Measurements from ENCODE around the gene PADI4.
A peak's percentile ranks its signal among the peaks of the same experiment; 100 is the strongest.
"Not testable (repeated sequence)": the region's sequence is repeated elsewhere in the genome, so short reads cannot be mapped to it uniquely, and the experiment has no call there.

The PADI4 gene

DNA sequence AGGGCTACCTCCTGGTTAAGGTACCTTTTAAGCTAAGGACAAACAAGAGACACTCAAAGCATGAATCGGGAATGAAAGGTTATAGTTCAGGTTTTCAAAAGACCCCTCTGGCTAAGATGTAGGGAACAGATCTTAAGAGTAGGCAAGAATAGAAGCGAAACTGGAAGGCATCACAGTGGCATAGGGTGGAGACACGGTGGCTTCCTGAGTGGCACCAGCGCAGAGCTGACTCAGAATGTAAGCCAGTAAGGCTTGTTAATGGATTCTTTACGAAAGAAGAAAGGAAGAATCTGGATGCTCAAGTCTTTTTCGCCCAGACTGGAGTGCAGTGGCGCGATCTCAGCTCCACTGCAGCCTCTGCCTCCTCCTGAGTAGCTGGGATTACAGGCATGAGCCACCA is 85.2 kb downstream of the PADI4 start:
- no peak for DNase-seq (ENCODE audit: low spot score)

DNA sequence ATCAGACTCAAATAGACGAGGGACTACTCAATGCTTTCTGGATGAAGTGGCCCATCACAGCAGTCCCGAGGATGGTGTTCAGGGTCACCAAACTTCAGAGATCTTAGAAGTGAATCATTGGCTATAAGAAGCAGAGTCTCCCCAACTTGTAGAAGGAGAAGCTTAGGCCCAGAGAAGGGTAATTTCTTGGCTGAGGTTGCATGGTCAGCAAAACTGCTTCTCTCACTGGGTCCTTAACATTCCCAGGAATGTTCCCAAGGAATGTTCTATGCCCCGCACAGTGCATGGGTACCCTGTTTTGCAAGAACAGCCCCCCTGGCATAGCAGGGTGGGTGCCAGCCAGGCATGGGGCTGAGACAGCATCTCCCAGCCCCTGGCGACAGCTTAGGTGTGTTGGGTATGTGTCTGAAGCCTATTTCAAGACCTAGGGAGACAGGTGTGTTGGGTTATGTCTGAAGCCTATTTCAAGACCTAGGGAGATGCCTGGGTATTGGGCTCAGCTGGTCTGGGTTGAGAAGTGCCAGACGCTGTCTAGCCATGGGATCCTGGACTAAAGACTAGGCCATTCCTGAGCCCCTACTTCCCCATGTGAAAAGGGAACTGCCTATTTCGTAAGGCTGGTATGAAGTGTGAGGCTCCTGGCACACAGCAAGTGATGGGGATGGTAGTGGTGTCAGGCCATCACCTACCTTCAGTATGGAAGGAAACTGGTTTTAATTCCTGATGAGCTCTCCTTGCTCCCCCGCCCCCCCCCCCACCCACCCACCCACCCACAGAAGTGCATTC is 90.1 kb downstream of the PADI4 start:
- no peak for DNase-seq (ENCODE audit: low spot score)

DNA sequence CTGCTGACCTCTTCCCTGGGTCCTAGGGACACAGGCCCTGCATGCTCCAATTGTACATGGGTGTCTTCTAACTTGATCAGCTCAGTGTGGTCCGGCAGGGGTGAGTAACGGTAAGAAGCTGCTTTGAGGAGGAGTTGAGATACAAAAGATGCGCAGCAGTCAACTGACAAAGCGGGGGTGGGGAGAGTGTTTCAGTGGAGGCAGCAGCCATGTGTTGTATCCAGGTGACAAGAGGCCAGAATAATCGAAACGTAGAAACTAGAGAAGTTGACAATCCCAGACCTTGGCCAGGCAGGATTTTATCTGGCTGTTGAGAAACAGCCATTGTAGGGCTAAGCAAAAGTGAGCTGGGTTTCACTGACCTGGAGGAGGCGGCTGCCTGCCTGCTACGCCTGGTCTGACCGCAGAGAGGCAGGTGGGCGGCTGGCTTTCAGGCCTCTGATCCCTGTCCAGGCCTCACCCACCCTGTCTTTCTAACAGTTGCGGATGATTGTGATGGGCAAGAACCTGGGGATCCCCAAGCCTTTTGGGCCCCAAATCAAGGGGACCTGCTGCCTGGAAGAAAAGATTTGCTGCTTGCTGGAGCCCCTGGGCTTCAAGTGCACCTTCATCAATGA is 92.8 kb downstream of the PADI4 start:
- no peak for DNase-seq (ENCODE audit: low spot score)

DNA sequence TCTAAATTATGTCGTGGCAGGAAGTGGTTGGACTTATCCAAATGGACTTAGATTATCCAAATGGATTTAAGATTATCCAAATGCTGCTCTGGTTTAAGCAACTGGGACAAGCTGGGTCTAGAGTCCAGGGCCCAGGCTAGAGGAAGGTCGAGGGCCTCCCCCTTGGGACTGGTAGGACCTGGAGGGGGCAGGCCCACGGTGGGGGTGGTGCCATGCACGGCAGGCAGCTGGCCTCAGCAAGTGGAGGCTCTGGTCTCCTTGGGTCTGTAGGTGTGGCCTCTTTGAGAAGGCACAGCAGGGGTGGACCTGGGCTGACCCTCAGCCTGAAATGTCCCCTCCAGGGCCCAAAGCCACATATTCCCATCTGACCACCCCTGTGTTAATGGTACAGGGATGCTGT is 93.8 kb downstream of the PADI4 start:
- no peak for DNase-seq (ENCODE audit: low spot score)

DNA sequence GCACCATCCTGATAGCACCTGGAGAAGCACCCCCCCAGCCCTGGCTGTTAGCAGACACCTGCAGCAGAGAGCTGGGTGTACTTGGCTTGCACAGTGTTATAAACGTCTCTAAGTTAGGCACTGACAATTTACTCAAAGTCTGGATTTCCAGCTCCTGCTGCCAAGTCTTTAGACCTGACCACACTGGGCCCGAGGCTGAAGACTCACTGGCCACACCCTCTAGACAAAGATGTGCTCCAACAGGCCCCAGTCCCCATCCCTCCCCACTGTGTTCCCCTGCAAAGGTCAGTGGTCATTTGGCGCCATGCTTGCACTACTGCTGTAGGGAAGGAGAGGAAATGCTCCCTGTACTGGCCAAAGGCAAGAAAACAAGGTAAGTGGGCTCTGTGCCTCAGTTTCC is 95.1 kb downstream of the PADI4 start:
- no peak for DNase-seq (ENCODE audit: low spot score)

DNA sequence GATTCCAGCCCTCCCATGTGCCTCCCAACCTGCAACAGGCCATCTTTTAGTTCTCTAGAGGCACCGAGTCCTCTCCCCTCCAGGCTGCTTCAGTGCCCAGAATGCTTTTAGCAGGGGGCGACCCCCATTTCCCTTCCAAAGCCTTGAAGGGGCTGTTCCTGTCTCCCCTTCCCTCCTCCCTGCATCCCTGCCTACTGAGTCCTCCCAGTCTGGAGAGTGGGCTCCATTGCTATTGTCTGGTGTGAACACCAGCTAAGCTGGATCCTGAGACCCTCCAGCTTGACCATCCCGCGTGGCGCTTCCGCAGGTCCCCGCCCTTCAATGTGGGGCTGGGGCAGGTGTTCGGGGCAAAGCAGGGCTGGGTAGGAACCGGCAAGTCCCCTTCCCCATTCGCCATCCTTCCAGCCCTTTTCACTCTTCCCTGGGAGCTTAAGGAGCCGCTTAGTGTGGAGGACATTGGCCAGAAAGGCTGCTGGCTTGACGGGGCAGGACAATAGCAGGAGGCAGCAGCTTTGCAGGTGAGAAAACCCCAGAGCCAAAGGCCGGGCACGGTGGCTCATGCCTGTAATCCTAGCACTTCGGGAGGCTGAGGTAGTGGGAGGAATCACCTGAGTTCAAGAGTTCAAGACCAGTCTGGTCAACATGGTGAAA is 96.2 kb downstream of the PADI4 start:
- DNase-seq (ENCODE audit: low spot score), result no peak

DNA sequence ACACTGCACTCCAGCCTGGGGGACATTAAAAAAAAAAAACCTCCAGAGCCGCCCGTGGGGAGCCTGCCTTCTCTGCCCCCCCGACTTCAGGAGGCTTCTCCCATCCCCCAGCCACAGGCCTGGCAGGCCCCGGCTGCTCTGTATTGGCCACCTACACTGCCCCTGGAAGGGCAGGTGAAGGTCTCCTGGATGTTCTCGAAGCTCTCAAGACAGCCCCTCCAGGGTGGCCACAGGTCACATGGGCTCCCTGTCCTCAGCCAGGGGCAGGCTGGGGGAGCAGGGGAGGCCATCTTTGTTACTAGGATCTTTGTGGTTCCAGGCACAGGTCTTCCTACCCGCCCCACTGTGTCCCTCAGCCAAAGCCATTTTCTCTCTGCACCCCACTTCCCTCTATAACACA is 96.8 kb downstream of the PADI4 start:
- no peak for DNase-seq (ENCODE audit: low spot score)

DNA sequence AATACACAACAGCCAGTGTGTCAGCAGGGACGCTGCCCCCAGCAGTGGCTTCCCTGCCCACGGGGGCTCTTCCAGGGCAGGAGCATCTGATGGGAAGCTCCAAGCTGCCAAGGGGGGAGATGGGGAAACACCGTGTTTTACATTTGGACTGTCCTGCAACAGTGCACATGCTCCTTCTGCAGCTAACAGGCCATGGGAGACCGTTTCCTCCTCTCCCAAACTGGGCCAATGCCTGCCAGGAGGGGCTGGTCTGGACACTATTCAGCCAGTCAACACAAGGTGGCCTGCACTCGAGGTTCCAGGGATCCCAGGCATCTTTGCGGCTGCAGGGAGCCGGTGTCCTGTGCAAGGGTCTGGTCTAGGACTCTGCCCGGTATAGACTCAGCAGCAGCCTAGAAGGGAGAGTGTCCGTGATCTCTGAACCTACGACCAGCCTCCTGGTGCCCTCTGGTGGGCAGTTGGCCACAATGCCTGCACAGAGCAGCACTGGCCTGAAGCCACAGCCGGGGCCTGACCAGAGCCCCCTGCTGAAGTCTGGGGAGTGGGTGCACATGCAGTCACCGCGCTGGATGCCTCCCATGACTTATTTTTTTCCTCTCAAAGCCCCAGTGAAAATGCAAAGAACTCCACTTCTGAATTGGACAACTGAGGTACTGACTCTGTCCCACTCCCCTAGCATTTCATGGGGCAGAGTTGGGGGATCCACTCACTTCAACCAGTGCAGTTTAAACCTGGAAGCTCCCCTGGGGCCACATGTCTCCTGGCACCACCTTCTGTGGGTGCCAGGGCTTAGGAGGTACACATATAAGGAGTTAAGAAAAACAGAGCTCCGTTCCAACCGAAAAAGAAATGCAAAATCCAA is 98.1 kb downstream of the PADI4 start:
- peak; percentile 45 for DNase-seq (ENCODE audit: low spot score)

DNA sequence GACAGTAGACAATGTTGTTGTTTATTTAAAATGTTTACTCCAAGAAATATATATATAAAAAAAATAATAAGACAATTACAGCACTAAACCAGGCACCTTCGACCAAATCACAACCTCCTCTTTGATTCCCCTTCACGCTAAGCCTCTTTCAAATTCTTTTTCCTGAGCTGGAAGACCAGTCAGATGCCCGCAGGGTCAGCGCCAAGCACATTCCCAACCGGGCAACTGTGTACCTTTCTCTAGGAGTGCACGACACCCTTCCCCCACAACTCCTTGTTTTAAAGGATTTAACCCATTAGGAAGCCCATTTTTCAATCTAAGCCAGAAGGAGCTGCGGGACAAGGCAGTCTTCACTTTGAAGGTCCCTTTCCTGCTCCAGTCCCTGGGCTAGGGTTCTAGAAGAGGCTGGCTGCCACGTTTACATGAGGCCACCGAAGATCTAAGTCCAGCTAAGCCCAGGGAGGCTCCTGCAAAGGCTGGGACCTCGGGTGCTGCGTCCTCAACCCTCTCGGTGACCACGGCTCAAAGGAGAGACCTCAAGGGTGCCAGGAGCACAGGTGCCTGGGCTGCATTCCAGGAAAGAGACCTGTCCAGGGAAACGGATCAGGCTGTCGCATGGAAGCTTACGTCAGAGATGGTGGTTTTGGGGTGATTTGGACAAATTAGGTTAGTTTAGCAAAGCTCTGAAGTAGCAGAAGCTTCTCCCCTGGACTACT is 98.9 kb downstream of the PADI4 start:
- DNase-seq (ENCODE audit: low spot score), result not testable (repeated sequence)

DNA sequence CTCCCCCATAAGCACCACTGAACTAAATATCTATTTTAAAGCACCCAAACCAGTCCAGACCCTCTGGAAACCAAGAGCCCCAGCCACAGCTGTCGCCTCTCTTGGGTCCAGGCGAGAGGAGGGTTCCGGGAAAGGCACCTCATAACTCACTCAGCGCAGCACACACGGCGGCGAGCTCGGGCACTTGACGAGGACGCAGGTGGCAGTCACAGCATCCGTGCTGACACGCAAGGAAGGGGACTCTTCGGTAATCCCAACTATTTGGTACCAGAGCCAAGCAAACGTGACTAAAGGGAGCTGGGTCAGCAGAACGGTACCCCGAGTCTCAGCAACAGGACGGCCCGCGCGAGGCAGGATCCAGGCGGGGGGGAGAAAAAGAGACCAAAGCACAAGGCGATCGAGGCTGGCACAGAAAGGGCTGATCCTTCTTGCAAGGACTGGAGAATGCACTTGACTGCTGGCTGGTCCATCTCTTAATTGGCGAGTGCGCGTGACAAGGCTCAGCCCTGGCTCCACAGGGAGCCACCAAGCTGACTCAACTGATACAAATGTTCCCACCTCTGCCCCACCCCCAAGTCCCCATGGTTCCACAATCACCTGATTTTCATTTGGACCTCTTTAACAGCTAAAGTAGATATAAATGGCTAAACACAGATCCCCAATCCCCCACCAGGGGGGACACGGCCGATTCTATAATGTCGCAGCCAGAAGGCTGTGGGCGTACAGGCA is 100.0 kb downstream of the PADI4 start:
- DNase-seq (ENCODE audit: low spot score), result not testable (repeated sequence)

DNA sequence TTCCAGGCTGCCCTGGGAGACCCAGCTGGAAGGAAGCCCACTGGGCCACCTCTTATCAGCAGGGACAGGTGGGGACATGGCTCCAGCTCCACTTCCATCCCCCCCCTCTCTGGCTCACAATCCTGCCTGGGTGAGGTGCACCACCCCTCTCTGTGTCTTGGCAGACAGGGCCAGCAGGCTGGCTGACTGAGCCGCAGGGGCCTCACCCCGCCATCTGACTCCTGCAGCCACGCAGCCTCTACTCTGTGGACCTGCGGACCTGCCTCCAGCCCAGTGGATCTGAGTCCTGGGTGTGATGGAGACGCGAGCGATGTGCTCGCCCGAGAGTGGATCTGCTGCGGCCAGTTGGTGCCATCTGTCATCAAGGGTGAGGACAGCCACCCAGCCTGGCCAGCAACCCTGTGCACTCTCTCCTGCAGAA is 101.4 kb downstream of the PADI4 start:
- no peak for DNase-seq (ENCODE audit: low spot score)

DNA sequence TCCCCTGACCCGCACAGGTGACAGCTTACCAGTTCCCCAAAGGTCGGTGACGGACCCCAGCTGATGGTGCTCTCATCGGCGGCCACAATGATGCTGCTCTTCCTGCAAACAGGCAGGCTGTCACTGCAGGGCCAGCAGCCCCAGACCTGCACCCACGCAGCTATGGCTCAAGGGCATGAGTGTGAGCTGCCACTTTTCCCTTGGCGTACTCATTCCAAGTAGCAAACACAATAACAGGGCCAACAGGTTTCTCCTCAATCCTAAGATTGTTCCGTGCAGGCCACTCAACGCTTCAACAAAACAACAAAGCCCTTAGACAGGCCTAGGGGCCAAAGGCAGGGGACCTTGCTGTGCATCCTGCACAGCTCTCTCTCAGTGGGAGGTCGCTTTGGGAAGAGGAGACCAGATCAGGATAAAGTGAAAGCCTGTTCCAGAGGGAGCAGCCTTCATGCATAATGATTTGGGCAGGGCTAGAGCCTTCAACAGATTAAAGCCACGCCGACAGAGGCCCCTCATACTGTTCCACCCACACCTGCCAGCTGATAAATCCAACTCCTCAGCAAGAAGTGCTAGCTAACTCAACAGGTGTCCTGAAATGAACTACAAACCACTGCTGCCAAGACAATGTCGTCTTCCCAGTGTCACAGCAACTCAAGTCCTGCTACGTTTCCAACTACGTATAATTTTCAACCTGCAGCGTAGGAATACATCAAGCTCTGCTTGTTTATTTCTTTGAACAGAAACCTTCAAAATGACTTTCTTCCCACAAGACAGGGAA is 104.3 kb downstream of the PADI4 start:
- no peak for DNase-seq (ENCODE audit: low spot score)
